C4-2B (cell line): ENCODE measurements around the gene FBLL1.

Source experiments
- CTCF ChIP-seq: fragments of 450-650 bp; conservative IDR thresholded peaks from 2 replicates; pipeline ENCODE4 v1.5.1; 2017; ENCODE audit warnings: mild to moderate bottlenecking
- ZFX ChIP-seq: fragments of 450-650 bp; IDR thresholded peaks from 2 replicates; pipeline ENCODE4 v1.6.1; 2017

GRCh38 chr5:168568738-168569137 lies 39.6 kb downstream of the FBLL1 start:
- TF ChIP-seq CTCF (no peak), ZFX (no peak)
